AG04450 (cell line): ENCODE data around the gene PRKAG2. TPM values are rescaled to one million over a fixed set of nuclear protein-coding genes. Genes with fewer than 3 reads are reported as not detected.

ENCODE experiments used
- CTCF ChIA-PET: fragments of 300-600, 350-600 bp; formaldehyde crosslinking; extraction: SDS; loops from one replicate; lab custom pipeline; 2022; ENCODE audit warnings: antibody characterized with exemption, inconsistent platforms; lab: Charles Lee
- POLR2A ChIA-PET: fragments of 350-600 bp; formaldehyde crosslinking; extraction: SDS; loops from one replicate; lab custom pipeline; 2021; ENCODE audit warnings: antibody characterized with exemption, inconsistent platforms; lab: Yijun Ruan, JAX
- DNase-seq: peaks from one replicate; pipeline ENCODE4 v3.0.0-alpha.2; 2011; ENCODE audit warnings: low read depth, low spot score
- H3K27ac ChIP-seq: one replicate; pipeline ENCODE4 v1.5.1; 2012; ENCODE audit warnings: low read depth, low read length, control low read depth
- H3K27me3 ChIP-seq: one replicate; pipeline ENCODE4 v1.6.0; 2012; ENCODE audit warnings: low read length; ENCODE audit not compliant: control insufficient read depth, insufficient read depth
- H3K4me3 ChIP-seq: 2 replicates; pipeline ENCODE4 v1.5.1; 2011; ENCODE audit warnings: mild to moderate bottlenecking, low read depth, low read length, control low read depth
- H3K9me3 ChIP-seq: 2 replicates; pipeline ENCODE4 v1.5.1; 2012; ENCODE audit warnings: low read length; ENCODE audit not compliant: control insufficient read depth, insufficient read depth
- CTCF ChIP-seq: IDR thresholded peaks from 2 replicates; pipeline ENCODE4 v1.5.1; 2011; ENCODE audit warnings: low read depth, low read length, control low read depth, inconsistent platforms
- polyA plus RNA-seq: library from polyadenylated mRNA; depleted of rRNA; stranded (reverse); fragments of >200 nt; gene quantifications from 2 replicates; pipeline ENCODE4 v1.2.3, GENCODE V29; 2011

PRKAG2 gene
- polyA plus RNA-seq, 1 experiment, result 45.0 TPM

DNA sequence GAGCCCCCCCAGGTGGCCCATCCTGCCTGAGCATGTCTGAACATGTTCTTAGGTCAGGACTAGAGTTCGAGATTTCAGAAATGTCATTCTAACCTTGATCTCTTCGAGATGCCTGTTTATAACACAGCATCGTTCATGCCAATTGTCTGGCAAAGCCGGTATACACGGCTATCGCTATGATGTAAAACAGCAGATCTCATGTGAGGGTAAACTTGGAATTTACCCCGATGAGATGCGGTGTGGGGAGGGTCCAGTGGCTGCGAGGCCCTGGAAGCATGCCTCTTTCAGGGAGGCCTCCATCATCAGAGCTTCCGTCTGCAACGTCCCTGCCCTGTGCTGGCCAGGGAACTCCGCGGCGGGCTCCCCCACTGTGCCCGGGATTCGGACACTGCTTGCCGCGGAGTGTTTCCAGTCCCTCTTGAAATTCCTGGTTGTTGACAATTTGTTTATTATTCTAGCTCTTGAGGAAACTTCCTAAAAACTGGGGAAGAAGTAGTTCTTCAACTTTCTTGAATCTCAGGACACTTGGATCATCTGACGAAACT lies 188.6 kb downstream of the PRKAG2 start:
- Histone ChIP-seq H3K9me3 (peaks cover 3% of the 10 kb centered on the region; the same call in 1 of the 2 replicates), H3K27ac (peak overlapping the region; percentile 94), H3K4me3 (no peak overlapping the region), H3K27me3 (no peaks in the 10 kb centered on the region)
- ChIA-PET CTCF (interaction anchor here (0.6 to 0.7 kb wide), 2 partner anchors 55 to 237 kb away, joined by 3 to 6 read pairs; no protein-coding TSS in a partner anchor), POLR2A (interaction anchor here (1.0 kb wide), 1 partner anchor 12 kb away, joined by 3 read pairs; no protein-coding TSS in a partner anchor)
- DNase-seq, result no peak
- no peak for TF ChIP-seq CTCF

DNA sequence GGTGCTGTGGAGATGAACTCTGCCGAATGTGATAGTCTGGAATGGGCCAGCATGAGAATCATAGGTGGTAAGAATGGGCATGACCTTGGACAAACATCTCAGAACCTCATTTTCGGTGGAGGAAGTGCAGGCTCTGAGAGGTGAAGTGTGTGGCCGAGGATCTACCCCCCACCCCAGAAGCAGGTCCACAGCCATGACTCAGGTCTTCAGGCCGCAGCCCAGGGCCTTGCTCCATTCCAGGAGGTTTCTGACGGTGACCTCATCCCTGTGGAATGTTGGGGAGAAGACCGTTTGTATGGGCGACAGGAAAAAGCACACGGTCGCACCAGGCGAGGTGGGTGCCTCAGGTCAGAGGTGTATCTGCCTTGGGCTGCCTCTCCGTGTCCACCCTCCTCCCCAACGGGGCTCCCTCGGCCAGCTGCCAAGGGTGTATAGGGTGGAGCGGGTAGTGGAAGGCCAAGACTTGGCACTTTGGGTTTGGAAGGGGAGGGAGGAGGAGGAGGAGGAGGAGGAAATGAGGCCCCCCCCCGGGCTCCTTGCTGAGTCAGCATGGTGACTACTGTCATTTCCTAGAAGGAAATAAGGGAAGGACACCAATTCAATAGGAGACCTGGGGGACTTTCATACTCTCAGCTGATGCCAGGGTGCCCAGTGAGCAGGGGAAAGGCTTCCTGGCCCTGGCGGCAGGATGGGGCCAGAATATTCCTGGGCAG lies 189.2 kb downstream of the PRKAG2 start:
- no peaks in the 10 kb centered on the region for H3K27me3 ChIP-seq
- no peak overlapping the region for H3K4me3 ChIP-seq
- POLR2A ChIA-PET, result interaction anchor here (1.0 kb wide), 1 partner anchor 13 kb away, joined by 3 read pairs; no protein-coding TSS in a partner anchor
- no peak for TF ChIP-seq CTCF
- peaks cover 3% of the 10 kb centered on the region; the same call in 1 of the 2 replicates for H3K9me3 ChIP-seq
- peak; percentile 91 for DNase-seq
- peak overlapping the region; percentile 94 for H3K27ac ChIP-seq
- CTCF ChIA-PET, result interaction anchor here (0.6 kb wide), 1 partner anchor 237 kb away, joined by 6 read pairs; no protein-coding TSS in a partner anchor

DNA sequence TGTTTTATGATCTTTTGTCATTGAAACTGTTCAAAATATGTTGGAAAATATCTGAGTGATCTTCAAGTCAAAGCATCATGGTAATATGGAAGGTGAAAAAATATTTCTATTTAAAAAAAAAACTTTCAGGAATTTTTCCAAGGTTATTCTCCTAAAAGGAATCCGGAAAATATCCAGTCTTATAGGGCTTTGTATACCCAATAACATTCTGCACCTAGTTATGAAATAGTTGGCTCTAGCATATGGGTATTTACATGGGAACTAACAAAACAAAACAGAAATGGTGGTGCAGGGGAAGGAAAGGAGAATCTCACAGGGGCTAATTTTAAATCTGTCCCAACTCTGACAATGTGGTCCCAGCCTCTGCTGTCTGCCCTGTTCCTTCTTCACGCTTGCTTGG lies 190.1 kb downstream of the PRKAG2 start:
- no peak overlapping the region for H3K4me3 ChIP-seq
- ChIA-PET CTCF (interaction anchor here (1.4 kb wide), 1 partner anchor 372 kb away, joined by 3 read pairs; no protein-coding TSS in a partner anchor), POLR2A (no interaction called here)
- no peak for TF ChIP-seq CTCF
- DNase-seq, result no peak
- H3K9me3 ChIP-seq, result peaks cover 3% of the 10 kb centered on the region; the same call in 1 of the 2 replicates
- H3K27me3 ChIP-seq, result no peaks in the 10 kb centered on the region
- H3K27ac ChIP-seq, result peak overlapping the region; percentile 94

GRCh38 chr7:151686016-151686766 lies 190.7 kb downstream of the PRKAG2 start:
- ChIA-PET POLR2A (no interaction called here), CTCF (interaction anchor here (0.6 to 1.4 kb wide), 2 partner anchors 54 to 371 kb away, joined by 3 read pairs; no protein-coding TSS in a partner anchor)
- no peak overlapping the region for H3K4me3 ChIP-seq
- peaks cover 3% of the 10 kb centered on the region; the same call in 1 of the 2 replicates for H3K9me3 ChIP-seq
- no peak for DNase-seq
- no peaks in the 10 kb centered on the region for H3K27me3 ChIP-seq
- H3K27ac ChIP-seq, result peak overlapping the region; percentile 61
- TF ChIP-seq CTCF, result no peak
